HEK293 (cell line): ENCODE data around the gene TDG.

Experiments used
- BCL11A ChIP-seq: fragments of 450-650 bp; formaldehyde crosslinking; IDR thresholded peaks from 2 replicates; pipeline ENCODE4 v1.5.1; 2016; ENCODE audit warnings: low read depth, missing biosample characterization, missing genetic modification characterization
- CTCF ChIP-seq: fragments of 450-650 bp; formaldehyde crosslinking; IDR thresholded peaks from 2 replicates; pipeline ENCODE4 v1.5.1; 2016; ENCODE audit warnings: missing biosample characterization, missing genetic modification characterization
- SP2 ChIP-seq: fragments of 450-650 bp; formaldehyde crosslinking; IDR thresholded peaks from 2 replicates; pipeline ENCODE4 v1.5.1; 2016; ENCODE audit warnings: missing biosample characterization, missing genetic modification characterization
- TCF7L2 ChIP-seq: IDR thresholded peaks from 2 replicates; pipeline ENCODE4 v1.6.1; 2011; ENCODE audit warnings: low read depth, mild to moderate bottlenecking, inconsistent platforms, low read length, moderate library complexity, borderline replicate concordance
- ZNF10 ChIP-seq: fragments of 450-650 bp; formaldehyde crosslinking; IDR thresholded peaks from 2 replicates; pipeline ENCODE4 v1.5.1; 2017; ENCODE audit warnings: missing biosample characterization, missing genetic modification characterization
- ZNF24 ChIP-seq: fragments of 450-650 bp; formaldehyde crosslinking; IDR thresholded peaks from 2 replicates; pipeline ENCODE4 v1.5.1; 2016; ENCODE audit warnings: missing biosample characterization, missing genetic modification characterization
- ZNF274 ChIP-seq, 2 experiments: fragments of 200-500 bp in 1 of 2; fragments of 450-650 bp in 1 of 2; sonication (Bioruptor generic) in 1 of 2; formaldehyde crosslinking in 1 of 2; IDR thresholded peaks; 2 replicates each; pipeline versions ENCODE4 v1.5.1 to v1.6.1; 2014 to 2016; ENCODE audit warnings: borderline replicate concordance in 1 of 2, inconsistent platforms in 1 of 2, low read length in 1 of 2, missing biosample characterization in 1 of 2, missing genetic modification characterization in 1 of 2
- ZNF645 ChIP-seq: fragments of 450-650 bp; formaldehyde crosslinking; IDR thresholded peaks from 2 replicates; pipeline ENCODE4; 2016; ENCODE audit warnings: missing biosample characterization, missing genetic modification characterization
- ZNF692 ChIP-seq: fragments of 450-650 bp; formaldehyde crosslinking; IDR thresholded peaks from 2 replicates; pipeline ENCODE4 v1.5.1; 2016; ENCODE audit warnings: missing biosample characterization, missing genetic modification characterization

- TF ChIP-seq ZNF274 (IDR thresholded peaks at IDR 0.05; ENCODE audit: low read length): no peak
- TF ChIP-seq ZNF274 (tag by site-specific recombination; IDR thresholded peaks at IDR 0.05; ENCODE audit: borderline replicate concordance): no peak
- TF ChIP-seq CTCF: no peak
- no peak for TF ChIP-seq TCF7L2
- TF ChIP-seq BCL11A (tag by site-specific recombination): no peak
- no peak for TF ChIP-seq ZNF692 (tag by site-specific recombination)
- no peak for TF ChIP-seq ZNF24 (tag by site-specific recombination)
- TF ChIP-seq ZNF10 (tag by site-specific recombination): no peak
- no peak for TF ChIP-seq SP2
- TF ChIP-seq ZNF645 (tag by site-specific recombination): no peak
These were observed 31.7 kb downstream of the TDG start for GRCh38 chr12:103997286-103997900.
